SK-N-SH (cell line): Measurements from ENCODE around the gene ISM1.

Source experiments
- GATA2 ChIP-seq: sonication (generic); formaldehyde crosslinking; IDR thresholded peaks from 2 replicates; pipeline ENCODE4 v1.5.0; 2020; ENCODE audit warnings: mild to moderate bottlenecking, missing genetic modification reagents
- ZBTB33 ChIP-seq: IDR thresholded peaks from 2 replicates; pipeline ENCODE4 v1.4.0; 2012; ENCODE audit warnings: low read depth, borderline replicate concordance

GRCh38 chr20:13245250-13245723, 24.2 kb downstream of the ISM1 start:
- TF ChIP-seq ZBTB33 (no peak), GATA2 (CRISPR knock-in tag) (no peak)
